ENCODE data around the gene NACC1.

NACC1 gene

DNA sequence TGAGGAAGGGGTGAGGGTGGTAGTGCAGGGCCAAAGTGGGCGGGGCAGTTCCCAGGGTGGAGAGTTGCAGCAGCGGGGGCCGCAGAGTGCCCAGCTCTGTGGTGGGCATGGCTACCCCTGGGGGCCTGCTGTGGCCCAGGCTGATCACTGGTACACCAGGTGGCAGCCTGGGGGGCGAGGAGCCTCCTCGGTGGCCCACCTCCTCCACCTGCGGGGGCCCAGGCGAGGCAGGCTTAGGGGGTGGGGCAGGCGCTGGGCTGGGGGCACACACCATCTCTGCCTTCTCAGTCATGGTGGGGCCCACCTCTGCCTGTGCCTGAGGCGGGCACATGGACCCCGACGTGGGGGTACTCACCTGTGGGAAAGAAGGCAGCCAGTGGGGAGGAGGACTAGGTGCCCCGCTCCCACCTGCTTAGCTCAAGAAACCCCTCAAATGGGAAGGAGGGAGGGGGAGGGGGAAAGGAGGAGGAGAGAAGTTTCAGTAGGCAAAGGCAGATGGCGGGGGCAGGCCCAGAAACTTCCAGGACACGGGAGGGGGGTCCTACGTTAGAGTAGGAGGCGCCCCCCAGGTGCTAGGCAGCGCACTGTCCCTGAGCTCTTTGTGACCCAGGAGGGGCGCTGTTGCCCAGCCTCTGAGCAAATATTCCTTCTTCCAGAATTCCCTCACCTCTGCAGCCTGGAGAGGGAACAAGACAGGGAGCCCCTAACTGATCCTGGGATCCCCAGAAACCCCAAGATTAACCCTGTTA is 17.0 kb upstream of the NACC1 start:
- peak; percentile 57 for DNase-seq

GRCh38 chr19:13101590-13102415 is 16.3 kb upstream of the NACC1 start:
- peak; percentile 17 for DNase-seq

DNA sequence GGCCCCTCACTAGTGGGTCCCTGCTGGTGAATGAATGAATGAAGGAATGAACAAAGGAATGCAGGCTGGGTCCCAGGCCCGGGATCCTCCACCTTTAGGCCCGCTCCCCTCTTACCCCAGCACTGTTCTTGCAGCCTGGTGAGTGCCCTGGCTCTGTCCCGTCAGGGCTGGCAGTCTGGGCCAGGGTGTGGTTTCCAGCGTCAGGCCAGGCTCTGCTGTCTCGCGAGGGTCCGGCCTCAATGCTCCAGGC is 15.7 kb upstream of the NACC1 start:
- DNase-seq, result no peak

GRCh38 chr19:13102666-13103580 is 15.1 kb upstream of the NACC1 start, which contains the start of gene LYL1:
TSS of gene LYL1 (minus strand) at chr19:13102858. CDS start at chr19:13101171, 1,687 bp downstream.
- DNase-seq, result peak; percentile 73

DNA sequence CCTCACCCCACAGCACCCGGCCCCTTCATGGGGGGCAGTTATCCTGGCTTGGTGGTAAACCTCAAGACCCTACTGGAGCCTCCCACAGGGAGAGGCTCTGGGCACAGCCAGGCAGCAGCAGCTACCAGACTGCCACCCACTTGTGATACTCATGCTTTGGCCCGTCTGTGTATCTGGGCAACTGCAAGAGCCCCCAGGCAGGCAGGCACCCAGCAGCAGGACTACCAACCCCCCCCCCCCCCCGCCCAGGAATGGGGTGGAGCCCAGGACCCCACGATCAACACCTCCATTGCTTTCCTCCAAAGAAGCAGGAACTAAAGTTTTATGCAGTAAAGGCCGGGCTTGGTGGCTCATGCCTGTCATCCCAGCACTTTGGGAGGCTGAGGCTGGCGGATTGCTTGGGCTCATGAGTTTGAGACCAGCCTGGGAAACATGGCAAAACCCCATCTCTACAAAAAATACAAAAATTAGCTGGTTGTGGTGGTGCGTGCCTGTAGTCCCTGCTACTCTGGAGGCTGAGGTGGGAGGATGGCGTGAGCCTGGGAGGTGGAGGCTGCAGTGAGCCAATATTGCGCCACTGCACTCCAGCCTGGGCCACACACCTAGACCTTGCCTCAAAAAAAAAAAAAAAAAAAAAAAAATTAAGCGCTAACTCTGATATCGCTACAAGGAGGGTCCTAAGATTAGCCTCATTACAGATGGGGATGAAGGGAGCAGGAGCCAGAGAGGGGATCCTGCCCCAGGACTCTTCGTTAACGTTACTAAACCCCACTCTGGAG is 14.3 kb upstream of the NACC1 start:
- peak; percentile 58 for DNase-seq

DNA sequence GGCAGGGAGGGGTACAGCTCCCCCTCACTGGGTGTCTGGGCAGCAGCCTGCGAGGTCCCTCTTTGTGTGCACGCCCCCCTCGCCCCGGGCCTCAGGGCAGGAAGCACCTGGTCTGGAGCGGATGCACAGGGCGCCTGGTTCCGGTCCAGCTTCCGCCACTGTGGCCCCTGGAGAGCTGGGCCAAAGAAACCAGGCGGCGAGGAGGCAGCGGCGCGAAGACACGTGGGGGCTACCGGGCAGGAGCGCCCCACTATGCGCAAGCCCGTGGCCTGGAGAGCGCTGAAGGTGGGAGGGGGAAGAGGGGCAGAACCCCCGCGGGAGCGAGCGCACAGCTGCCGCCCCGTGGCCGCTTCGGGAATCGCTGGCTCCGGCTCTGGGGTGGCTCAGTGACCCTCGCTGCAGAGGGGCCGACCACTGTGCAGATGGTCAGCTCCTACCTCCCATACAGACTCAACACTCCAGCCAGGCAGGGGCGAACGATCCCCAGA is 13.7 kb upstream of the NACC1 start:
- DNase-seq, result peak; percentile 78

DNA sequence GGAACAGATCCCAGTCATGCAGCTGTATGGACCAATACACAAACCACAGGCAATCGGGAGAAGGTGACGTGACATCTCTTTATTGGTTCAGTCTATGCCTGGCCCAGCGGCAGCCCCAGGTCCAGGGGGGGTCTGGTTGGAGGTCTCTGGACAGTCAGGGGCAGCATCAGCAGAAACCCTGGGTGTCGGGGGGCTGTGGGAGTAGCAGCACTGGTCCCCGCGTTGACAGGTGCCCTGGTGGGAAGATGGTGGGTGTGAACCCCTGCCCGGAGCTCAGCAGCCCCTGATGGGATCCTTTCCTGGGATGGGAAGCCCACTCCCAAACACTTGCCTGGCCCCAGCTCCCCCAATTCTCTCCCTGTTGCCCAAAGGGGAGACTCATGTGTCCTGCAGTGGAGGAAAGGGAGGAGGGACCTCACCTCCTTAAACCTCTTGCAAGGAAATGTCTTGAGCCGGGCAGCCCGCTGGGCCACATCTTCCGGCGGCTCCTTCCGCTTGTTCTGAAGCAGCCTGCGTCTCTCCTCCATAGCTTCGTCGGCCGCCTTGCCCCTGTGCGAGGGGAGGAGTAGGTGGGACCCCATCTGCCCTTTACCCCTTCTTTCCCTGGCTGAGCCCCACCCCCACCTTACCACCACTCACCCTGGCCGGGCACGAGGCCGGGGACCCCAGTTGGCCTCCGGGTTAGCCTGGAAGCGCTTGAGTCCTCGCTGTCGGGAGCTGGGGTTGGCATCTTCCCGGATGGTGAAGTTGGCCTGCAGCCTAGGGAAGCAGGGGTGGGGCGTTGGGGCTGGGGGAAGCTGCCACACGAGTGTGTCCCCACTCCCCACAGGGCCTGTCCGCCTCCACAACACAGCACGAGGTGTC is 13.0 kb upstream of the NACC1 start:
- peak; percentile 35 for DNase-seq

DNA sequence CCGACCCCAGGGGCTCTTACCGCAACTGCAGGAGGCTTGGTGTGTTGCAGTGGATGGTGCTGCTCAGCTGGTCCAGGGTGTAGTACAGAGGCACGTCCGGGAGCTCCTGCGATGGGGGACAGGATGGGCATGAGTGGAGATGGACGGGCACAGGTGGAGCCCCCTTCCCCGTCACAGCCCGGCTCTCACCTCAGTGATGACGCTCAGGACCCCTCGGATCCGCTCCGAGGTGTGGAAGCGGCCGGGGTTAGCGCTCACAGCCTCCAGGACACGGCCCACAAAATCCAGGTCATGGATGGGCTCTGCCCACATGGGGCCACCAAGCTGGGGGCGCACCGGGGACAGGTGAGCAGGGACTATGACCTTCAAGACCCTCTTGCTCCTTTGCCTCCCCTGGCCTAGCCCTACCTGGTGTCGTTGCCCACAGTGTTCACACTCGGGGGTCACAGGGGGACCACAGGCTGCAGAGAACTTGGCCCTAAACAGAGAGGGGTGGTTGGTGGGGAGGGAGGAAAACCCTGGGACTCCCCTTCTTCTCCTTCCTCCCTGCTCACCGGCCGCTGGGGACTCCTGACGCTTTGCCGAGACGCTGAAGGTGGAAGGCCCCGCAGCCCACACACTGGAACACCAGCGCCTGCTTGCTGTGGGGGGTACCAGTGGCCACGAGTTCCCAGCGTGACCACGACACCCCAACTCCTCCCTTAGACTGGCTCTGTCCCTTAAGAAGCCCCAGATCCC is 8.5 kb upstream of the NACC1 start:
- no peak for DNase-seq

- DNase-seq, result no peak
Measured at GRCh38 chr19:13110099-13110610, 7.9 kb upstream of the NACC1 start.

GRCh38 chr19:13112555-13112954 is 5.5 kb upstream of the NACC1 start:
- DNase-seq, result no peak

DNA sequence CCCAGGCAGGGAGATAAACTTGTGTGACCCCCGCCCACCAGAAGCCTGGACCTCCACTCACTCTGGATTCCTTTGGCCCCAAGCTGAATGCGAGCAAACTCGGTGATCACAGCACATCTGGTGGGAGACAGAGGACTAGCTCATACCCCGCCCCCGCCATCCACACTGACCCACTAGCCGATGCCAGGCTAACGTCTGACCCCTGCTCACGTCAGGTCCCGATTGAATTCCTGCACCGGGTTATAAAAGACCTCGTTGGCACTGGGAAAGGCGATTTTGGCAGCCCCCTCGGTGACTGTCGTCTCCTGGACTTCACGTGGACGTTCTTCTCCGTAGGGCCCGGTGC is 2.2 kb upstream of the NACC1 start:
- no peak for DNase-seq

GRCh38 chr19:13116282-13117175 is 1.5 kb upstream of the NACC1 start, which contains the start of gene TRMT1:
TSS of gene TRMT1 (minus strand) at chr19:13116740. CDS start at chr19:13116399, 341 bp downstream.
- peak; percentile 92 for DNase-seq

DNA sequence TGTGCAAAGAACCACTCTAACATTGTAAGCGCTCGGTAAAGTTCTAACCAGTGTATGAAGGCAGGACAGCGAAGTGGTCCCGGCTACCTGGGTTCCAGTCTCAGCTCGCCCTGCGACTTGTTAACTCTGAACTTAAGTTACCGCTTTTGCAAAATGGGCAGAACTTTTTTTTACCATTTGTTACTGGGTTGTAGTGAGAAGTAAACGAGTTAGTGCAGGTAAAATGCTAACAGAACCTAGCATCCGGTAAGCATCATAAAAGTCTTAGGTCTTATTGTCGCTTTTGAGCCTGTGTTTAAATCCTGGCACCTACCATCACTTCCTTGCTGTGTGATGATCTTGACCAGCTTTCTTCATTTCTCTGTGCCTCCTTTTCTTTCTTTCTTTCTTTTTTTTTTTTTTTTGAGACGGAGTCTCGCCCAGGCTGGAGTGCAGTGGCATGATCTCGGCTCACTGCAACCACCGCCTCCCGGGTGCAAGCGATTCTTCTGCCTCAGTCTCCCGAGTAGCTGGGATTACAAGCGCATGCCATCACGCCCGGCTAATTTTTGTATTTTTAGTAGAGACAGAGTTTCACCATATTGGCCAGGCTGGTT is 790 bp upstream of the NACC1 start:
- no peak for DNase-seq

DNA sequence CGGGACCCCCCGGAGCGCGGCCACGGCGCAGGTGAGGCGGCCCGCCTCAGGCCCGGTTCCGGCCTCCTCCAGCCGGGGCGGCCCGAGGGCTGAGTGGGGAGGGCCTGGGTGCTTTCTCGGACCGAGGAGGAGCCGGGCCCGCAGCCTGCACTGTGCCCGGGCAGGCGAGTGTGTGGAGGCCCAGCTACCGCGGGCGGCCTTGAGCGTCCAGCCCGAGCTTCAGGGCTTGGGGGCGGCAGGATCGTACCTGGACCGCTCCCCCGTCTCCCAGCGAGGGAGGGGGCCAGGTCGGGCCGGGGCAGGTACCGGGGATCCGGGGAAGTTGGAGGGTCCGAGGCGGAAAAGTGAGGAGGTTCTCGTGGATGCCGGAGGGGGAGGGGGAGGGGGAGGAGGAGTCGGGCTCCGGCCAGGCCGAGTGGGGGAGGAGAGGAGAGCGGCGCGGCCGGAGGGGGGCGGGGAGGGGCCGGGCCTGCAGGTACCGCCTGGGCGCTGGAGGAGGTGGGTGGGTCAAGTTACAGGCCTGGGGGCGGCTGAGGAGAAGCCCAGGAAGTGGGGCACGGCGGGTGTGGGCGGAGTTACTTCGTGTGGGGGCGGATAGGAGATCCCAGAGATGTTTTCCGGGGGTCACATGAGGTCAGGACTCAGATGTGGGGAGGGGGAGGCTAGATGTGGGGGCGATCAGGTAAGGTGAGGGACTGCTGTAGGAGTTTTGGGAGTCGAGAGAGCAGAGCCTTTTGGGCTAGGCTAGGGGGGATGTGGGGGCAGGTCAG is 545 bp downstream of the NACC1 start:
- peak; percentile 57 for DNase-seq

- DNase-seq, result no peak
Measured at GRCh38 chr19:13119627-13120026, 1.6 kb downstream of the NACC1 start.

DNA sequence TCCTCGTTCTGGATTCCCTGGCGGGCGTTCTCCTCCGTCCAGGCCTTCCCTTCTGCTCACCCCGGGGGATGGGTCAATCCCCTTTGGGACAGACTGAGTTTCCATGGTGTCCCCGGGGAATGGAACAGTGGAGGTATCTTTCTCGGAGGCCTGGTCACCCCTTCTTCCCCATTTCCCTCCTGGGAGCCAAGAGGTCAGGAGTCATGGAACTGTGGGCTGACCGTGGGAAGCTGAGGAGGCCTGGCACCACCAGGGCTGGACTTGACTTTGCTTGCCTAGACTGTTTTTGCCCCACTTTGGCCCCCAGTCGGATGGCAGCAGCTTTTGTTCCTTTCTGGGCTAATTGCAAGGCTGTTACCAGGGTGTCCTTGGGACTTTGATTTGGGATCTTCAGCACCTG is 2.0 kb downstream of the NACC1 start:
- DNase-seq, result no peak

- no peak for DNase-seq
Measured at GRCh38 chr19:13120817-13121216, 2.8 kb downstream of the NACC1 start.

Measured in left hindlimb (tissue), 1 donor.